Stomach (tissue), 4 donors: ENCODE measurements around the gene FOSB.

Source experiments
- EP300 ChIP-seq: sonication (generic); formaldehyde crosslinking; IDR thresholded peaks from one replicate; pipeline ENCODE4 v1.6.1; 2017; ENCODE audit warnings: antibody characterized with exemption
- POLR2A ChIP-seq, 4 donors: fragments of 450-650 bp; IDR thresholded peaks; one replicate each; pipeline ENCODE4 v1.6.1; 2016; ENCODE audit warnings: antibody characterized with exemption in 4 of 4, control low read depth in 2 of 4, mild to moderate bottlenecking in 1 of 4, moderate library complexity in 1 of 4
- TF ChIP-seq, protein P1 (sequence below), 7 experiments: fragments of 450-650 bp in 4 of 7; fragments of 200-600 bp in 3 of 7; sonication (generic) in 3 of 7; IDR thresholded peaks; one replicate each; pipeline ENCODE4 v1.5.1; 2016 to 2019; ENCODE audit warnings: antibody characterized with exemption in 7 of 7, control low read depth in 2 of 7, mild to moderate bottlenecking in 1 of 7

GRCh38 chr19:45514376-45515051, 46.7 kb downstream of the FOSB start:
- TF ChIP-seq, protein P1, sequence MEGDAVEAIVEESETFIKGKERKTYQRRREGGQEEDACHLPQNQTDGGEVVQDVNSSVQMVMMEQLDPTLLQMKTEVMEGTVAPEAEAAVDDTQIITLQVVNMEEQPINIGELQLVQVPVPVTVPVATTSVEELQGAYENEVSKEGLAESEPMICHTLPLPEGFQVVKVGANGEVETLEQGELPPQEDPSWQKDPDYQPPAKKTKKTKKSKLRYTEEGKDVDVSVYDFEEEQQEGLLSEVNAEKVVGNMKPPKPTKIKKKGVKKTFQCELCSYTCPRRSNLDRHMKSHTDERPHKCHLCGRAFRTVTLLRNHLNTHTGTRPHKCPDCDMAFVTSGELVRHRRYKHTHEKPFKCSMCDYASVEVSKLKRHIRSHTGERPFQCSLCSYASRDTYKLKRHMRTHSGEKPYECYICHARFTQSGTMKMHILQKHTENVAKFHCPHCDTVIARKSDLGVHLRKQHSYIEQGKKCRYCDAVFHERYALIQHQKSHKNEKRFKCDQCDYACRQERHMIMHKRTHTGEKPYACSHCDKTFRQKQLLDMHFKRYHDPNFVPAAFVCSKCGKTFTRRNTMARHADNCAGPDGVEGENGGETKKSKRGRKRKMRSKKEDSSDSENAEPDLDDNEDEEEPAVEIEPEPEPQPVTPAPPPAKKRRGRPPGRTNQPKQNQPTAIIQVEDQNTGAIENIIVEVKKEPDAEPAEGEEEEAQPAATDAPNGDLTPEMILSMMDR (IDR thresholded peaks at IDR 0.05), result no peak
- TF ChIP-seq EP300 (no peak), POLR2A (IDR thresholded peaks at IDR 0.05) (no peak)
